Stomach (tissue), 4 donors: Measurements from ENCODE around the gene FDX1.

Experiments used
- POLR2A ChIP-seq, 4 donors: fragments of 450-650 bp; IDR thresholded peaks; one replicate each; pipeline ENCODE4 v1.6.1; 2016; ENCODE audit warnings: antibody characterized with exemption in 4 of 4, control low read depth in 2 of 4, mild to moderate bottlenecking in 1 of 4, moderate library complexity in 1 of 4
- POLR2AphosphoS5 ChIP-seq, 3 donors: sonication (generic); formaldehyde crosslinking; IDR thresholded peaks; one replicate each; pipeline ENCODE4 v1.6.1; 2016; ENCODE audit warnings: antibody characterized with exemption in 3 of 3
- TF ChIP-seq, protein P1 (sequence below), 7 experiments: fragments of 450-650 bp in 4 of 7; fragments of 200-600 bp in 3 of 7; sonication (generic) in 3 of 7; IDR thresholded peaks; one replicate each; pipeline ENCODE4 v1.5.1; 2016 to 2019; ENCODE audit warnings: antibody characterized with exemption in 7 of 7, control low read depth in 2 of 7, mild to moderate bottlenecking in 1 of 7

GRCh38 chr11:110505528-110506284 lies 76.0 kb downstream of the FDX1 start:
- TF ChIP-seq, protein P1, sequence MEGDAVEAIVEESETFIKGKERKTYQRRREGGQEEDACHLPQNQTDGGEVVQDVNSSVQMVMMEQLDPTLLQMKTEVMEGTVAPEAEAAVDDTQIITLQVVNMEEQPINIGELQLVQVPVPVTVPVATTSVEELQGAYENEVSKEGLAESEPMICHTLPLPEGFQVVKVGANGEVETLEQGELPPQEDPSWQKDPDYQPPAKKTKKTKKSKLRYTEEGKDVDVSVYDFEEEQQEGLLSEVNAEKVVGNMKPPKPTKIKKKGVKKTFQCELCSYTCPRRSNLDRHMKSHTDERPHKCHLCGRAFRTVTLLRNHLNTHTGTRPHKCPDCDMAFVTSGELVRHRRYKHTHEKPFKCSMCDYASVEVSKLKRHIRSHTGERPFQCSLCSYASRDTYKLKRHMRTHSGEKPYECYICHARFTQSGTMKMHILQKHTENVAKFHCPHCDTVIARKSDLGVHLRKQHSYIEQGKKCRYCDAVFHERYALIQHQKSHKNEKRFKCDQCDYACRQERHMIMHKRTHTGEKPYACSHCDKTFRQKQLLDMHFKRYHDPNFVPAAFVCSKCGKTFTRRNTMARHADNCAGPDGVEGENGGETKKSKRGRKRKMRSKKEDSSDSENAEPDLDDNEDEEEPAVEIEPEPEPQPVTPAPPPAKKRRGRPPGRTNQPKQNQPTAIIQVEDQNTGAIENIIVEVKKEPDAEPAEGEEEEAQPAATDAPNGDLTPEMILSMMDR (IDR thresholded peaks at IDR 0.05) = no peak
- TF ChIP-seq POLR2A (IDR thresholded peaks at IDR 0.05) (no peak), POLR2AphosphoS5 (IDR thresholded peaks at IDR 0.05) (no peak)
